Activated effector memory CD4-positive, alpha-beta T cell treated with Interleukin-2 at 50 U/mL for 16 hours (primary cell): ENCODE measurements around the gene CYP11A1.

Source experiments
- DNase-seq: peaks from one replicate; pipeline ENCODE4 v3.0.0-alpha.2; 2020

Gene CYP11A1

DNA sequence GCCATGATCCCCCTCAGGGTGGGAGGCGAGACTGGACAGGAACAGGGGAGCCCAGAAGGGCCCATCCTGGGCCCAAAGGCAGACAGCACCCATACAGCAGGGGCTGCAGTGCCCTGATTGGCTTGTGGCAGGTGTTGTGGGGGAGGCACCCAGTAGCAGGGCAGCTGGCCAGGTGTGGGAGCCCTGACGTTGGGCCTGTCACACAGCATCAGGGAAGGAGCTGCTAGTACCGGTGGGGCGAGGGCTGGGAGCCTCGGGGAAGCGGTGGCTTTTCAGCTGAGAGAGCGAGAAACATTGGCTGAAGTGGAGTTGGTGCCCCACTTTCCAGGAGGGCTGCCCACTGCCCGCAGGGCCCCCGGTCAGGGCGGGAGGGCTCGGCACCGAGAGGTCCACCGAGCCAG is 19.7 kb upstream of the CYP11A1 start:
- no peak for DNase-seq

DNA sequence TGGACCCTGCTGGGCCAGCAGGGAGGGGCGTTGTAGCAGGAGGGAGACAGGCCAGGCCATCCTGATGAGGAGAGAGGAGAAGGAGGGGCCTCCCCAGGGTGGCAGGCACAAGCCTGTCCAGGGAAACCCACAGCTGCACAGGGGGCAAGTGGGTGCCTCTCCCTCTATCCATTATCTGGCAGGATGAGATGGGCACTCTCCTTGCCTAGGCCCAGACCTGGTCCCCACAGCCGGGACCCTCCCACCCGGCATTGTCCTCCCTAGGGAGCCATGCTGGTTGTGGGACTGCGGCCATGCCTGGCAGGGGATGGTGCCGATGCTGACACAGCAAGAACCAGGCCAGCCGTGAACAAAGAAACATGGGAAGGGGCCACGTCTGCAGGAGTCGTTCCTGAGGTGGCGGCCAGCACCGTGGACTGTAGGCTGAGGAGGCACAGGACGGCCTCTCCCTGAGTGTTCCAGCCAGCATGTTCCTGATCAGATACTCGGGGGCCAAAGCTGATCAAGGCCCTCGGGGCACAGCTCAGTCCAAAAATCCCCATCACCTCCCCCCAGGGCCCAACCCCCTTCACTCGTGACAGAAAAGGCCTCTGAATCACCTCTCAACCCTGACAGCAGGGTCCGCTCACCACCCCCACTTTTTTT is 19.2 kb upstream of the CYP11A1 start:
- no peak for DNase-seq

DNA sequence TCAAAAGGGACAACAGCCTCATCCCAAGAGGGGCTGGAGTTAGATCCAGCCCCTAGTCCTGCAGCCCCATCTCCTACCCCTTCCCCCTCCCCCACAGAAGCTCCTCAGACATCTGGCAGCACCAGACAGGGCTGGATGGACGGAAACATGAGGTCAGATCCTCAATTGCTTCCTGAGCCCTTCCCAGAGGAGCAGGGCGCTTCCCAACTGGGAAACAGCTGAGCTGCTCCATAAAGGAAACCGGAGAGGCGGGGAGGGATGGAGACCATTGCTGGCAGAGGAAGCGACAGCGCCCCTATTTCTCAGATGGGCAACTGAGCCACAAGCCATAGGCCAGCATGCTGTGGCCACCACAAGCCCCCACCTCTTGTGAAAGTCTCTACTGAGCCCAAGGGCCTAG is 18.3 kb upstream of the CYP11A1 start:
- no peak for DNase-seq

DNA sequence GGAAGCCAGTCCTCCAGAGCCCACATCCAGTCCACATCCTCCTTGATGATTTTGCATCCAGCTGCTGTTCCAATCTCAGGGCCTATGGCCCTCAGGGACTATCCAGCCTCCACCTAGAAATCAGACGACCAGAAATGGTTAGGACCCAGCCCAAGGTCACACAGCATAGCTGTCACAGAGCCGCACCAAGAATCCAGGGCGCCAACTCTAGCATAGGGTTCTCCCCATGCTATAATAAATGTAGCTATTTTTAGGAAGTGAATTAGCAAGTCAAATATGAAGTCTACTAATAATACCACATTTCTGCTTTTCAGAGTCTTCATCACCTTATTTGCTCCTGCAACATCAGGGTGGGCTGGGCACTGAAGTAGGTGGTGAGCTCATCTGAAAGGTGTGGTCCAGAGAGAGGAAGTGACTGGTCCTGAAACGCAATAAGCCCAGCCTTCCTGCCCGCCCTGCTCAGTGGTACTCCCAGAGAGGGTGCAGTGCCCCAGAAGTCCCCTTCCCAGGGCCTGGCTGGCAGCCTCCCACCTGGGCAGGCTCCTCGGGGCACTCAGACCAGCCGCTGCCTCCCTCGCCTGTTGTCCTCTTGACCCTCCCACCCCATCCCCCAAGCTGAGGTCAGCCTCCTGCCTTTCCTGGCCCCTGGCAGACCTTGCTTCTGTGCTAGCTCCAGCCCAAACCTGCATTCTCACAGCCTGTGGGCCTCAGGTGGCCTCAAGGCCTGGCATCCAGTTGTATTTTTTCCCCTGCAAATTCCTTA is 17.6 kb upstream of the CYP11A1 start:
- no peak for DNase-seq

DNA sequence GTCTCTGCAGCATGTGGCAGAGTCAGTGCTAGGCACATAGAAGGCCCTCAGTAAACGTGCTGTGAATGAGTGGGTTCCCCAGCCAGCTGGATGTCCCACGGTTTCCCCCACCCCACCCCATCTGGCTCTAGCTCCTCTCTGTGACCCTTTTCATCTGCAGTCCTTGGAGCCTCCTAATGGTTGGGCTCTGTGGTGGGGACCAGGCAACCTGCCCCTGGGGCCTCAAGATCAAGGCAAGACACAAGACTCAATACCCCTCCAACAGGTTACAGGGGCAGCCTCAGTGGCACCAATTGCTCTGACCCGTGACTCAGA is 17.1 kb upstream of the CYP11A1 start:
- no peak for DNase-seq

DNA sequence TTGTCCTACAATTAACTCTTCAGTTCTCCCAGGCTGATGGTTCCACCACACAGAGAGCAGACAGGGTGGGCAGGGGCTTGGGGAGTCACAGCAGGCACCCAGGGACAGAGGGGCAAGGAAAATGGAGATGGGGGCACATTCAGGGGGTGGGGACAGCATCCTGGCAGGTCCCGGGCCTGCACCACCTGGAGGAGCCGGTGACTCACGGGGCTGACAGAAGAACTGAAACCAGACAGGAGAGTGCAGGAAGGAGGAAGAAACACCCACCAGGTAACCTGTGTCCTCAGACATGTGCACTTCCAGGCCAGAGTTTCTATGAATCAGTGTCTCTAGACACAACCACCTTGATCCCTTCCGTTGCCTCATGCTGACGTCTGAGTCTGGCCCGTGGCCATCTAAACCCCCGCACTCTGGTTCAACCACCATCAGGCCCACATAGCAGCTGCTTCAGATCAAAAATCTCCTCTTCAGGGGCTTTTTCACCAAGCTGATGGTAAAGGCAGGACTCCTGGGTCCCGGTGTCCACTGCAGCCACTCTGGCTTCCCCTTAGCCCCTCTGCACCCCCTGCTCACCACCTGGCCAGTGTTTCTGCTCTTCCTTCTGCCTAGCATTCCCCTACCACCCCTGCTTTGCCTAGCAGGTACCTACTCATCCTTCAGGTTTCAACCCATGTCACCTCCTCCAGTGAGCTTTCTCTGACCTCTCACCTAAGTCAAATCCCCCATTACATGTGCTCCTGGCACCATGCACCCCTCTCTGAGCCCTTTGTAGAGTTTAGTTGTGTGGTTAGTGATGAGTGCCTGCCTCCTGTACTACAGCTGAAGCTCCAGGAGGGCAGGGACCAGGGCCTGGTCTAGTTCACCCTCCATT is 16.5 kb upstream of the CYP11A1 start:
- DNase-seq = no peak

DNA sequence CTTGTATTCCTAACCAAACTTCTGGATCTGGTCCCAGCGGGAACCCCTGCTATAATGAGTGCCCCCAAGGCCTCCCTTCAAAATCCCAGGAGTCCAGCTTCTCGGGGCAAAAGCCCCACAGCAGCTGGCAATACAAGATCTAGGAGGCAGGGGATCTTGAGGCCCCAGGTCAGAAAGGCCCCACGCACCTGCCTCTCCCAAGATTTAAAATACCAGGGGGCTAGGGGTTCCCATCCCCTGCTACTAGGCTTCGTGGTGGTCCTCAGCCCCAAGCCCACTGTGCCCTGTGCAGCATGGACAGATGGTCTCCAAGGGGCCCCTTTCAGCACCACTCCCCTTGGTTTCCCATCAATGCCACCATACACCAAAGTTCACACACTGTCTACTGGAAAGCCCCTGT is 15.8 kb upstream of the CYP11A1 start:
- DNase-seq = no peak

DNA sequence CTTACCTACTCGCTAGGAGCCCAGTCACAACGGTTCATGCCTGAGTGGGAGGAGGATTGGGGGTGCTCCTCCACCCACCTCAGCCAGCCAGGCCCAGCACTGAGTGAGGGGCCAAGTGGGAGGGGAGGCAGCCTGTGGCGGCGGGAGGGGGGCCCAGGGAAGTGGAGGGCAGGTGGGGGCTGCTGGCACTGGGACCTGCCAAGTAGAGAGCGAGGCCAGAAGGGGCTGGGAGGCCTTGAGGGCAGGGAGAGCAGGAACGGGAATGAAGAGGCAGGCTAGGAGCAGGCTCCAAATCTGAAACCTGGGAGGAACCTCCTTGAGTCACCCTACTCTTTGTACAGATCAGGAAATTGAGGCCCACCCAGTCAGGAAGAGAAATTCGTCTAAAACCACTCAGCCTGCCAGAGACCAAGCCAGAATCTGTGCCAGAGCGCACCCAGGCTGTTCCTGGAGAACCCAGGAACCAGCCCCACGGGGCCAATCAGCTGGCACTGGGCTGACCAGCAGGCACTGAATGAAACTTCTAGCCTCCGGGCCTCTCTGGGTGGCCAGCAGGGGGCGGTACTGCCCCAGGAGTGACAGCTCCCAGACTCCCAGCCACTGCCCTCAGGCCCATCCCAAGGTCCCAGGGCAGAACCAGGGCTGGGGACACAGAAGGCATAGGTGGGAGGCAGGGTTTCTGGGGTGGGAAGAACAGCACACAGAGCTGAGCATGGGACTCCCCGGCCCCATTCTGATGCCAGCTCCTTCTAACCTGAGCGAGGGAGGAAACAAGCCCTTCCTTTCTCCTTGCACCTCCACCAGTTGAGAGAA is 14.8 kb upstream of the CYP11A1 start:
- DNase-seq = peak; percentile 58

DNA sequence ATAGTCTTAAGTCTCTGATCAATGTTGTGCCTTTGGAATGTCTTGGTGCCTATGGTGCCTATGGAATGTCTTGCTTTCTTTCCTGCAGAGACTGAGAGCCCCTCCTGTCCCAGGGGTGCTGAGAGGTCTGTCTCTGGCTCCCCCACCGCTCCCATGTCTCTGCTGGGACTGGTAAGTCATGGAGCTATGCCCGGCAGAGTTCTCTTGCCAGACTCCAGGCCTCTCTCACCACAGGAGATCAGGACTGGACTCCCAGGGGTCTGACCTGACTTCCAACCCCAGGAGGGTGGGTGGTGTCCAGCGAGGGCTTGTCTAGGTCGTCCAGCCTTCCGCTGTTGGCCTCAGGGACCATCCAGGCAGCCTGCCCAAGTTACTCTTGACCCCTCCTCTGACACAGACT is 14.0 kb upstream of the CYP11A1 start:
- DNase-seq = no peak

DNA sequence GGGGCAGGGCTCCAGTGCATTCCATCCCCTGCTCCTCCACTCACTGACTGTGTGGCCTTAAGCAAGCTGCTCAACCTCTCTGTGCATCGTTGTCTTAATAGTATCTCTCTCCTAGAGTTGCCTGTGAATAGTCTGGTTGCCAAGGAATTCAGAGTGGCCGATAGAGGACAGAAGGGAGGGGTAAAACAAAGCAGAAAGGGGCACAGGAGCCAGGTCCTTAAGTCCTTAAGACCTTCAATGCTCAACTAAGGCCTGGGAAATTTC is 13.7 kb upstream of the CYP11A1 start:
- DNase-seq = no peak

DNA sequence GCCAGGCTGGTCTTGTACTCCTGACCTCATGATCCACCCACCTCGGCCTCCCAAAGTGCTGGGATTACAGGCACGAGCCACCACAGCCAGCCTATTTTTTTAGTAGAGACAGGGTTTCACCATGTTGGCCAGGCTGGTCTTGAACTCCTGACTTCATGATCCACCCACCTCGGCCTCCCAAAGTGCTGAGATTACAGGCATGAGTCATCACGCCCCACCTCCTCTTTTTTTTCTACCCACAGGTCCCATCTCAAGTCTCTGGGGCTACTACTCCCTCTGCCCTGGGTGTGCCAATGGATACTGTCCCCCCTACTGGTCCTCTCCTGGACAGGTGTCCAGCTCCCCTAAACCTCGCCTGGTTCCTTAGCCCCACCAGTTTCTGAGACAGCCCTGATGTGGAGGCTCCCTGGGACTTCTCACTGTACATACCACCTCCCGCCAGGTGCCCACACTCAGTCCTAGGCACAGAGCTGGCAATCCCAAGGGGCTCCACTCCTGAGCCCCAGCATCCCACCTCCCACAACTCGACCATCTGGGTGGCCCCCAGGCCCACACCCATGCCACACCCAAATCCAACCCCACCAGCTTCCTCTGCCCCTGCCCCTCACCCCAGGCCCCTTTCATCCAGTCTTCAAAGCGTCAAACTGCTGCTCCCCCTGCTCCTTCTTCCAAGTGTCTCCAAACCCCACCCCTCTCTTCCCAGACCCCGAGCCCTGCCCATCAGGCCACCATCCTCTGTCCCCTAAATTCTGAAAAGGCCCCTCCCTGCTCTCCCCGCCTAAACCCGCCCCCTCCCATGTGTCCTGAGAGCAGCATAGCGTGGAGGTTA is 13.1 kb upstream of the CYP11A1 start:
- no peak for DNase-seq

DNA sequence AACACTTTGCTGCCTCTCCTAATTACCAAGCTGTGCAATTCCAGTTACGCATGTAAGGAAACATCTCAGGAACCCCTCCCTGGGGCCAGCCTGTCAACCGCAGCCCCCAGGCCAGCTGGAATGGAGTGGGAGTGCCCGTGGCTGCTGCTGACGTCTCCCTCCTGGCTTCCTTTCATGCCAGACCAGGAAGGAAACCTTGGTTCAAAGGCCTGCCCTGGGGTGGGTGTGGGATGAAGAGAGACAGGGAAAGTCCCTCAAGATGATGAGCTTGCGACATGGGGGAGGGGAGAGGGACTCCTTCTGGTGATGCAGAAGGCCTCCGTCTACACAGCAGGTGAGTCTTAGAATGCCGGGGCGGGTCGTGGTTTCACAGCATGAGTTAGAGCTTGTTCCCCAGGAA is 11.4 kb upstream of the CYP11A1 start:
- DNase-seq = no peak

DNA sequence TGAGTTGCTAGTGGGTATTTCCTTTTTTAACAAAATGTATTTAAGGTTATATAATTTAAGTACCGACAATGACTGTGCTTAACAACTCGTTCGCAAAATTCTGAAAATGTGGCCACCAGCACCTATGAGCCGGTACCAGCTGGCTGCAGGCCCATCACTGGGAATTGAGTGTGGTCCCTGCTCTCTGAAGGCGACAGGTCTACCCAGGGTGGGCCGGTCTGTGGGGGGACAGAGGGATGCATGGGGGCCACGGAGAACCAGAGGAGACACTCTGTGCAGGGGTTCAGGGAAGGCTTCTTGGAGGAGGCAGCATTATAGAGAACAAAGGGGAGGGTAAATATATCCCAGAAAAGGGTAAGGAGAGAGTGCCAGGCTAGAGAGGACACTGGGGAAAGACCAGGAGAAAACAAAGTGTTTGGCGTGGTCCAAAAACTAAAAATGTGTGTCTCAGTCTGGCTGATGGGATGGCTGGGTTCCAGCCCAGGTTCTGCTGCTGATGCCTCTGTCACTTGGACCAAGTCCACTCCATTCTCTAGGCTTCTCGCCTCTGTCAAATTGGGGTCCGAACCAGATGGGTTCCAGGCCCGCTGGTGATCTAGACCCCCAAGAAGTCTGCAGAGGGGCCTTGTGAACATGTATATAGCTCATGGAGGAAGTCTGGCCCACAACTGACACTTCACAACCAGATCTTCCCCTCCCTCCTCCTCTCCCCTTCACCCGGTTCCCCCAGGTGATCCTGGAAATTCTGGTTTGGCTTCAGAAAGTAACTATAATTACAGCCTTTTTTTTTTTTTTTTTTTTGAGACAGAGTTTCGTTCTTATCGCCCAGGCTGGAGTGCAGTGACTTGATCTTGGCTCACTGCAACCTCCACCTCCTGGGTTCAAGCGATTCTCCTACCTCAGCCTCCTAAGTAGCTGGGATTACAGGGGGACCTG is 10.7 kb upstream of the CYP11A1 start:
- DNase-seq = no peak

DNA sequence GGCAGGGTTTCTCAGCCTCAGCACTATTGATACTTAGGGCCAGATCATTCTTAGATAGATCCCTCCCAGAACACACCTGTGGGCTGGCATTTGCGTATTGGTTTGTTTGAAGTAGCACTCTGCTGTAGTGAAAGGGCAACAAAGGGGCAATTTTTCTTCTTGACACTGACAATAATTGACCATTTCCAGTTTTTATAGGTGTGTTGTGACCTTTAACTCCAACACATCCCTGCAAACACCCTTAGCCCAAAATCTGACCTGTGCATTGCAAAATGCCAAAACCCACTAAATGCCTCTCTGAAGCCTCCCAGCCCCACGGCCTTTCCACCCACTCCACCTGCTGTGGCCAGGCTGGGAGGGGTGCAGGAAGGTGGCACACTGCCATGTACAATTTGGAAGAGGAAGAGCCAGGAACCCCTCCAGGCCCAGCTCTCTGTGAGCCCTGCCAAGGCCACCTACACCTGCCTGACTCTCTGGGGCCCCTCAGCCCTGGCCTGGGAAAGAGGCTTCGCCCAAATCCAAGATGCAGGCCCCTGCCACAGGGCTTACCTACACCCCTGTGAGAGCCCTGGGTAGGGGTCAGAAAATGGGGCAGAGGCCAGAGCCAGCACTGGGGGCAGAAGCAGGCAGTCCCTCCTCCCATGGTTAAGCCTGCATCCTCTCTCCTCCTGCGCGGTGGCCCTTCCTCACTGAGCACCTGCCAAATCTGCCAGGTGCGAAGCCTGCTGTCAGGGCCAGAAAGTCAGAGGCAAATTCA is 9.6 kb upstream of the CYP11A1 start:
- DNase-seq = no peak

DNA sequence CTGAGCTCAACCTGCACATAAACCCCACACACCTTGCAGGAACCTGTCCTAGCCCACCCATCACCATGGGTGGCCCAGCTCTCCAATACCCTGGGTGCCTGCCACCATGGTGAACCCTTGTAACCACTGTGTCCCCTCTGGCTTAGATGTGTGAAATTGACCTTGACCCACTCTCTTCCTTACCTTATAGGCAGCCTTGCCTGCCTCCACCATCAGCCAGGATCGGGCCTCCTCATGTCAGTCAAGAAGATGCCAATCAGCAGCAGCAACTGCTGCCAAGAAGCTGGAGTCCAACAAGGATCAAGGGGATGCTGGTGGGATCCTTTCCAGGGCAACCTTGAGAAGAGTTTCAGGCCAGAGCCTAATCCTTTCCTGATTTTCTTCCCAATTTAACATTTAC is 8.8 kb upstream of the CYP11A1 start:
- DNase-seq = no peak

DNA sequence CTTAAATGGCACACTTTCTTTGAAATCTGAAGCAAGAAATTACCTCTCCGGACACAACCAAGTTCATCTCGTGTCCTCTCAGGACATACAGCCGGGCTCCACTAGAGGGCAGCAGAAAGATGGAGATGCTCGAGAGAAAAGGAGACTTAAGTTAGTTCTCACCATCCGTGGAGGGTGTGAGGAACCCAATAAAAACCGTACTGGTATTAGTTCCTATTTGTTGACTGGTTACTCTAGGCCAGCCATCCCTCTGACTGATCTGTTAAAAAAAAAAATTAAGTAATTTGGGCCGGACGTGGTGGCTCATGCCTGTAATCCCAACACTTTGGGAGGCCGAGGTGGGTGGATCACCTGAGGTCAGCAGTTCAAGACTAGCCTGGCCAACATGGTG is 7.9 kb upstream of the CYP11A1 start:
- peak; percentile 69 for DNase-seq

DNA sequence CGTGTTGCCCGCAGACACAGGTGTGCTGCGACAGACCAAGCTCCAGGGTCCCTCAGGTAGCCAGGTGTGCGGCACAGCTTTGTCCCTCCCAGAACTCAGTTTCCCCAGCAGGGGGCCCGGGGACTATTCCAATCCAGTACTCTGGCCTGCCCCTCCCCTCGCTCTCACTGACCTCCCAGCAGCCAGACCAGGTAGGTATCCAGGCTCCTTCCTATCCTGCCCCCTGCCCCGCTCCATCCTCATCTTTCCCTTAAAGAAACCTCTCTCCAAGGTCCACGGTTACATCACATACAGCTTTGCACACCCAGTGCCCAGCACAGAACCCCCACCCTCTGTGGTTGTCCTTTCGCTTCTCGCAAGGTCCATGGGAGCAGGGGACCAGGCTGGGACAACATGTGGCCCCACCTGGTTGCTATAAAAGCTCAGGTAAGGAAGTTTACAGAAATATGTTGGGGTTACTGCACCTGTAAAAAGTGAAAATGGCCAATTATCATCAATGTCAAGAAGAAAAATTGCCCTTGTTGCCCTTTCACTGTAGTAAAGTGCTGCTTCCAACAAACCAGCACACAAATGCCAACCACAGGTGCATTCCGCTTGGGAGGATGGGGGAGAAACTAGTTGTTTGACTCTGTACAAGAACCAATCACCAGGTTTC is 7.3 kb upstream of the CYP11A1 start:
- no peak for DNase-seq

DNA sequence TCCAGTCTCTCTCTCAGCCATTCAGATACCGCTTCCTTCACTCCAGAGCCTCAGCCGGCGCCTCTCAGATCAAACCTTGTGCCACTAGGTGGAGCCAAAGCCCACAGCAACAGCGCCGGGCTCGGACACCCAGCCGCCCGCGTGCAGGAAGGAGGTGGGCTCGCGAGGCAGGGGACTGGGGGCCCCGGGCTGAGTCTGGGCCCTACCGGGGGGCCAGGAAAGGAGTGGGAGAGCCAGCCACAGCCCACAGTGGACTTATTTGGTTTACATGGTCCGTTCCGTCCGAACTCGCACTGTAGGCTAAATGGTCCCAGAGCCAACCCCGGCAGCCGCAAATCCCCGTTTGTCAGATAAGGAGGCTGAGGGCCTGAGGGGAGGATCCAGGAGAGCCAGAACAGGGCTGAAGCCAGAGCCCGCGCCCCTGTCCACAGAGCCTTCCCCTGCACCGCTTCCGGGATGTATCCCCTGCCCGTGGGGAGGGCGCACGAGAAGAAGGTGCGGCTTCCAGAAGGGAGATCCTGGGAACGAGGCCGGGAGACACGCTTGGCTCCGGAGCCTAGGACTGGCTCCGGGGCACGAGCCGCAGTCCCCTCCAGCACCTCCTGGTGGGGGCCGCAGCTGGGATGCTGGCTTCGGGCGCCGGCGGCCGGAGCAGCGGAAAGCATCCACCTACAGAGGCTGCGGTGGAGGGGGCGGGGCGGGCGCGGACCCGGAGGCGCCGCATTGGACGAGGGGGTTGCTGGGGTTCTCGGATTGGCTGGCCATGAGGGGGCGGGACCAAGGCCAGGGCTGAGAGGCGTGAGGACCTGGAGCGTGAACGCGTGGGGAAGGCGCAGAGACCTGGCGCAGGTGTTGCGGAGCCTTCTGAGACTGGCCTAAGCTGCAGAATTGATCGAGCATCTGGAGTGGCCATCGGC is 6.5 kb upstream of the CYP11A1 start:
- peak; percentile 94 for DNase-seq
